HCT116 (cell line): ENCODE results near the gene HNRNPH3.

ENCODE experiments used
- POLR2A ChIP-seq: IDR thresholded peaks from 2 replicates; pipeline ENCODE4 v1.7.0; 2011; ENCODE audit warnings: borderline replicate concordance; ENCODE audit not compliant: insufficient read depth, insufficient read length; ENCODE audit errors: extremely low read depth
- ZNF274 ChIP-seq: fragments of 200-500 bp; sonication (Bioruptor generic); IDR thresholded peaks from 2 replicates; pipeline ENCODE4 v1.6.1; 2014; ENCODE audit warnings: mild to moderate bottlenecking, low read depth, low read length, inconsistent platforms

- TF ChIP-seq POLR2A (no peak), ZNF274 (no peak)
Observed at GRCh38 chr10:68366600-68366999, 34.7 kb downstream of the HNRNPH3 start.
